Activated naive CD8-positive, alpha-beta T cell treated with anti-CD3 and anti-CD28 coated beads, Interleukin-2, amount 10 ng/mL, durations not matched to agents 7 days and 5 days (primary cell): Measurements from ENCODE around the gene TSNAX. TPM values are rescaled to one million over a fixed set of nuclear protein-coding genes. Genes with fewer than 3 reads are reported as not detected.

ENCODE experiments used
- total RNA-seq, 2 experiments: library from RNA; stranded (reverse); gene quantifications; one replicate each; pipeline ENCODE4 v1.2.3, GENCODE V29; 2021

Gene TSNAX
- total RNA-seq, 2 experiments from 2014 or later, result 37.7 to 45.7 TPM

Other genes starting within 250 kb of the TSNAX start
- 10 to 100 TPM; 24.0 to 24.3 TPM for gene EXOC8, start 190.8 kb upstream of the TSNAX start, total RNA-seq
- gene SPRTN, start 190.4 kb upstream of the TSNAX start, total RNA-seq, result 10 to 100 TPM; 14.7 to 19.0 TPM
- 10 to 100 TPM; 34.9 to 39.8 TPM for gene EGLN1, start 106.4 kb upstream of the TSNAX start, total RNA-seq
- gene DISC1, start 98.1 kb downstream of the TSNAX start, total RNA-seq, result 10 to 100 TPM in 1 of 2 experiments, 1 to 10 TPM in 1; 9.8 to 11.2 TPM